OCI-LY1 (cell line): ENCODE measurements around the gene ETV2.
A peak's percentile ranks its signal among the peaks of the same experiment; 100 is the strongest.

Experiments used
- H2AFZ ChIP-seq: fragments of 200-600 bp; sonication (generic), shearing (Covaris generic); 2 replicates; pipeline ENCODE4 v1.6.0; 2014; ENCODE audit warnings: antibody characterized with exemption, mild to moderate bottlenecking, low read length
- H3F3A ChIP-seq: fragments of 200-600 bp; sonication (generic), shearing (Covaris generic); 2 replicates; pipeline ENCODE4 v1.6.0; 2014; ENCODE audit warnings: mild to moderate bottlenecking, antibody characterized with exemption, low read length, moderate library complexity; ENCODE audit not compliant: insufficient read depth
- H3K27ac ChIP-seq: fragments of 200-600 bp; sonication (generic); 2 replicates; pipeline ENCODE4 v1.5.1; 2014; ENCODE audit warnings: low read length, mixed run types, mild to moderate bottlenecking, low read depth; ENCODE audit not compliant: poor library complexity, severe bottlenecking
- H3K27me3 ChIP-seq: fragments of 200-600 bp; sonication (generic); 2 replicates; pipeline ENCODE4 v1.6.0; 2014; ENCODE audit warnings: antibody characterized with exemption, mild to moderate bottlenecking, low read length, moderate library complexity; ENCODE audit not compliant: insufficient read depth
- H3K36me3 ChIP-seq: fragments of 200-600 bp; sonication (generic); 2 replicates; pipeline ENCODE4 v1.6.1; 2014; ENCODE audit warnings: mild to moderate bottlenecking, antibody characterized with exemption, low read length, moderate library complexity, mixed read lengths; ENCODE audit not compliant: insufficient read depth
- H3K4me1 ChIP-seq: fragments of 200-600 bp; sonication (generic); 2 replicates; pipeline ENCODE4 v1.5.1; 2014; ENCODE audit warnings: mild to moderate bottlenecking, low read length, moderate library complexity; ENCODE audit not compliant: insufficient read depth, severe bottlenecking
- H3K4me2 ChIP-seq: fragments of 200-600 bp; sonication (generic), shearing (Covaris generic); 2 replicates; pipeline ENCODE4 v1.6.1; 2014; ENCODE audit warnings: low read length
- H3K4me3 ChIP-seq: fragments of 200-600 bp; sonication (generic); 2 replicates; pipeline ENCODE4 v1.5.1; 2014; ENCODE audit warnings: low read length, low read depth, mild to moderate bottlenecking, mixed read lengths; ENCODE audit not compliant: poor library complexity, severe bottlenecking
- H3K79me2 ChIP-seq: fragments of 200-600 bp; shearing (Covaris generic); 2 replicates; pipeline ENCODE4 v1.6.1; 2016; ENCODE audit warnings: mixed run types, low read length, mixed read lengths; ENCODE audit not compliant: insufficient read depth
- H3K9ac ChIP-seq: fragments of 200-600 bp; sonication (generic), shearing (Covaris generic); 2 replicates; pipeline ENCODE4 v1.6.1; 2014; ENCODE audit warnings: mild to moderate bottlenecking, low read length, mixed read lengths
- H3K9me2 ChIP-seq: fragments of 200-600 bp; sonication (generic), shearing (Covaris generic); 2 replicates; pipeline ENCODE4 v1.6.1; 2014; ENCODE audit warnings: low read depth, mild to moderate bottlenecking, low read length, mixed read lengths
- H3K9me3 ChIP-seq: fragments of 200-600 bp; shearing (Covaris generic); 2 replicates; pipeline ENCODE4 v1.6.1; 2014; ENCODE audit warnings: low read length, mixed read lengths
- H4K20me1 ChIP-seq: fragments of 200-600 bp; sonication (generic), shearing (Covaris generic); 2 replicates; pipeline ENCODE4 v1.6.0; 2016; ENCODE audit warnings: mild to moderate bottlenecking, low read length; ENCODE audit not compliant: insufficient read depth
- CTCF ChIP-seq: fragments of 200-600 bp; sonication (generic), shearing (Covaris generic); IDR thresholded peaks from 2 replicates; pipeline ENCODE4 v1.5.1; 2017; ENCODE audit warnings: mild to moderate bottlenecking, antibody characterized with exemption, low read length, moderate library complexity, mixed read lengths
- EZH2 ChIP-seq: fragments of 200-600 bp; sonication (generic), shearing (Covaris generic); IDR thresholded peaks from 2 replicates; pipeline ENCODE4 v1.8.0; 2017; ENCODE audit warnings: borderline replicate concordance, mixed run types, mild to moderate bottlenecking, antibody characterized with exemption, low read length, moderate library complexity, mixed read lengths

The ETV2 gene

GRCh38 chr19:35623327-35624010 lies 18.1 kb upstream of the ETV2 start:
- peaks cover 8% of the 10 kb centered on the region for H3K4me1 ChIP-seq
- H3K27ac ChIP-seq = no peak overlapping the region
- H4K20me1 ChIP-seq = no peaks in the 10 kb centered on the region
- no peaks in the 10 kb centered on the region for H3K27me3 ChIP-seq
- H3K79me2 ChIP-seq = no peaks in the 10 kb centered on the region
- TF ChIP-seq CTCF (no peak), EZH2 (no peak)
- peaks cover 16% of the 10 kb centered on the region for H3K36me3 ChIP-seq
- no peaks in the 10 kb centered on the region for H3K9me3 ChIP-seq
- no peaks in the 10 kb centered on the region for H3K9me2 ChIP-seq
- no peaks in the 10 kb centered on the region for H3F3A ChIP-seq
- no peak overlapping the region for H3K9ac ChIP-seq
- H3K4me3 ChIP-seq = no peak overlapping the region
- no peak overlapping the region for H2AFZ ChIP-seq
- no peak overlapping the region for H3K4me2 ChIP-seq

DNA sequence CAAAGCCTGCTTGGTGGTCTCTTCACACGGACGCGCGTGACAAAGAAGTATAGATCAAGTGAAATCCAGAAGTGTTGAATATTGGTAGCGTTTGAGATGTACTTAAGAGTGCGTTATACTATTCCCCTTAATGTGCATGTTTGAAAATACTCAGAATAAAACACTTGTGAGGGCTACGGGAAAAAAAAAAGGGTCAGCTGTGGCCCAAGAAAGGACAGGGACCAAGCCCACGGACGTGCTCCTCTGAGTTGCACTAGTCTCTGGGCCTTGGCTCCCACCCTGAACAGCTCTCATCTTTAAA lies 13.3 kb upstream of the ETV2 start:
- Histone ChIP-seq H3K27me3 (no peaks in the 10 kb centered on the region), H3F3A (no peaks in the 10 kb centered on the region), H3K9me2 (no peaks in the 10 kb centered on the region), H3K4me2 (peak overlapping the region; percentile 89), H2AFZ (no peak overlapping the region), H3K36me3 (peaks cover 28% of the 10 kb centered on the region), H3K4me3 (peak overlapping the region; percentile 100), H3K79me2 (peaks cover 5% of the 10 kb centered on the region; the same call in 1 of the 2 replicates), H3K4me1 (peaks cover 19% of the 10 kb centered on the region), H3K9ac (peak overlapping the region; percentile 72), H3K9me3 (no peaks in the 10 kb centered on the region), H4K20me1 (no peaks in the 10 kb centered on the region), H3K27ac (peak overlapping the region; percentile 33)
- TF ChIP-seq EZH2 = no peak
- TF ChIP-seq CTCF = no peak

DNA sequence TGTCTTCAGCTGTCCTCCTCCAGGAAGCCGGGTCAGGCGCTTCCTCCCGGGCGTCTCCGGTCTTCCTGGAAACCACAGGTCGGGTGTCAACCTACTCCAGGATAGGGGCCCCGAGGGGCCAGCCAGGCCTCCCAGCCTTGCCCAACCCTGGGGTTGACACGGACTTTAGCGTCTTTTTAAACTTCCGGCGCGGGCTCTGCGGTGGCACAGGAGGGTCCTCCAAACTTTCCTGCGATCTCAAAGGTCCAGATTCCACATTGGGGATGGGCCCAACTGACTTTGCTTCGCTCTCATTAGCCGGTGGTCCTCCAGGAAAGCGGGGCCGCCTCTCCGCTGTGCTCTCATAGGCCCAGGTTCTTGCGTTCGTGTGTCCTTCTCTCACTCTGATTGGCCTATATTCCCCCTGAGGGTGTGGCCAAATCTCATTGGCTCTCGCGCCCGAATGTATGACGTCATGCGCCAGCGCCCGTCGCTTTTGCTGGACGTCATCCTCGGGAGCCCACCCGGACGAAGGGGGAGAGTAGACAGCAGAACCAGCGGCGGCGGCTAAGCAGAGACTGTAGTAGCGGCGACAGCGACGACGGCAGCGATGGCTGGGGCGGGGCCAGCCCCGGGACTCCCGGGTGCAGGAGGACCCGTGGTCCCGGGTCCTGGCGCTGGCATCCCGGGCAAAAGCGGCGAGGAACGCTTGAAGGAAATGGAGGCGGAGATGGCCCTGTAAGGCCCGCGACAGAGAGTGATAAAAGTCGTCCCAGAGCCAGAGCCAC lies 12.8 kb upstream of the ETV2 start, which contains the start of gene RBM42:
Gene RBM42, plus strand, starts transcription at position 472 of the 767 bp plus-strand sequence. Its CDS starts 118 bp downstream, at position 590.
- Histone ChIP-seq H3K4me3 (peak within 1 kb of the TSS; percentile 100), H3K79me2 (peaks cover 5% of the 10 kb centered on the region; the same call in 1 of the 2 replicates), H4K20me1 (no peaks in the 10 kb centered on the region), H3K9me3 (no peaks in the 10 kb centered on the region), H3K36me3 (peaks cover 31% of the 10 kb centered on the region), H3K27me3 (no peaks in the 10 kb centered on the region), H3K9ac (peak within 1 kb of the TSS; percentile 100), H3K4me2 (peak within 1 kb of the TSS; percentile 100), H3F3A (no peaks in the 10 kb centered on the region), H3K9me2 (no peaks in the 10 kb centered on the region), H2AFZ (no peak within 1 kb of the TSS), H3K4me1 (peaks cover 19% of the 10 kb centered on the region), H3K27ac (peak within 1 kb of the TSS; percentile 33)
- TF ChIP-seq EZH2 (no peak), CTCF (no peak)
